HFFc6 (cell line): ENCODE measurements around the gene RTEL1. TPM values are rescaled to one million over a fixed set of nuclear protein-coding genes. Genes with fewer than 3 reads are reported as not detected.

Experiments used
- DNase-seq: peaks from one replicate; pipeline ENCODE4 v3.0.0-alpha.2; 2018
- H3K27ac Mint-ChIP-seq: 2 replicates; pipeline ENCODE4 v1.8.0; 2020; ENCODE audit warnings: mild to moderate bottlenecking, mixed read lengths
- H3K27me3 Mint-ChIP-seq: 2 replicates; pipeline ENCODE4 v1.8.0; 2021; ENCODE audit warnings: mild to moderate bottlenecking, moderate library complexity, mixed read lengths; ENCODE audit not compliant: insufficient read depth
- H3K36me3 Mint-ChIP-seq: 2 replicates; pipeline ENCODE4 v1.8.0; 2021; ENCODE audit warnings: low read depth, mixed read lengths
- H3K4me1 Mint-ChIP-seq: 2 replicates; pipeline ENCODE4 v1.8.0; 2020; ENCODE audit warnings: low read depth, mixed read lengths
- H3K4me3 Mint-ChIP-seq: 2 replicates; pipeline ENCODE4 v1.8.0; 2020; ENCODE audit warnings: mild to moderate bottlenecking, moderate library complexity, mixed read lengths
- H3K9me3 Mint-ChIP-seq: 2 replicates; pipeline ENCODE4 v1.8.0; 2020; ENCODE audit warnings: mild to moderate bottlenecking, mixed read lengths
- total RNA-seq, 6 experiments: library from RNA; stranded (reverse); fragmentation: NEBNext Ultra II Directional; extraction: Animal tissue kit (Norgen Biotek cat#: 25700); gene quantifications; 2 replicates in 1 of 6; 3 replicates in 5 of 6; pipeline ENCODE4 v1.2.3, GENCODE V29; 2021
- TF ChIP-seq, protein P1 (sequence below): fragments of 200-600 bp; sonication (generic); IDR thresholded peaks from 2 replicates; pipeline ENCODE4 v1.5.0; 2021; ENCODE audit warnings: antibody characterized with exemption, mild to moderate bottlenecking

Gene RTEL1
- total RNA-seq, 6 experiments from 2014 or later: 19.0 to 26.8 (median 22.7) TPM

DNA sequence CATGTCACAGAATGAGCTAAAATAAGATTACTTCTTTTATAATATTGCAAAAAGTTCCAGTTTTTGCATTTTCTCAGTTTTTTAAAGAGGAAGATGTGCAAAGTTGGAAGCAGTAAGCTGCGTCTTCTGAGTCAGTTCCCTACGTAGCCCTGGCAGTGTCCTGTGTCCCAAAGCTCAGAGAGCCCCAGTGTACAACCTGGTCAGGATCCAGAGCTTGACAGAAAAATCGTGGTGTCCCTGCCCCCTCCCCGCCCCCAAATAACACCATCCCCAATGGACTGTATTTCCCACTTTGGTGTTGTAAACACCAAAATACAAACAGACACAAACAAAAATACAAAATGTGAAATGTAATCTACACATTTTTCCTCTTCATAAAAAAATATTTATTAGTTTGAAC lies 86.0 kb downstream of the RTEL1 start:
- no peak overlapping the region for H3K4me3 Mint-ChIP-seq
- TF ChIP-seq, protein P1, sequence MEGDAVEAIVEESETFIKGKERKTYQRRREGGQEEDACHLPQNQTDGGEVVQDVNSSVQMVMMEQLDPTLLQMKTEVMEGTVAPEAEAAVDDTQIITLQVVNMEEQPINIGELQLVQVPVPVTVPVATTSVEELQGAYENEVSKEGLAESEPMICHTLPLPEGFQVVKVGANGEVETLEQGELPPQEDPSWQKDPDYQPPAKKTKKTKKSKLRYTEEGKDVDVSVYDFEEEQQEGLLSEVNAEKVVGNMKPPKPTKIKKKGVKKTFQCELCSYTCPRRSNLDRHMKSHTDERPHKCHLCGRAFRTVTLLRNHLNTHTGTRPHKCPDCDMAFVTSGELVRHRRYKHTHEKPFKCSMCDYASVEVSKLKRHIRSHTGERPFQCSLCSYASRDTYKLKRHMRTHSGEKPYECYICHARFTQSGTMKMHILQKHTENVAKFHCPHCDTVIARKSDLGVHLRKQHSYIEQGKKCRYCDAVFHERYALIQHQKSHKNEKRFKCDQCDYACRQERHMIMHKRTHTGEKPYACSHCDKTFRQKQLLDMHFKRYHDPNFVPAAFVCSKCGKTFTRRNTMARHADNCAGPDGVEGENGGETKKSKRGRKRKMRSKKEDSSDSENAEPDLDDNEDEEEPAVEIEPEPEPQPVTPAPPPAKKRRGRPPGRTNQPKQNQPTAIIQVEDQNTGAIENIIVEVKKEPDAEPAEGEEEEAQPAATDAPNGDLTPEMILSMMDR: no peak
- peaks cover 4% of the 10 kb centered on the region; the same call in 1 of the 2 replicates for H3K36me3 Mint-ChIP-seq
- no peaks in the 10 kb centered on the region; the same call in 1 of the 2 replicates for H3K27me3 Mint-ChIP-seq
- no peak overlapping the region for H3K27ac Mint-ChIP-seq
- no peaks in the 10 kb centered on the region for H3K9me3 Mint-ChIP-seq
- no peak for DNase-seq
- H3K4me1 Mint-ChIP-seq: no peaks in the 10 kb centered on the region

DNA sequence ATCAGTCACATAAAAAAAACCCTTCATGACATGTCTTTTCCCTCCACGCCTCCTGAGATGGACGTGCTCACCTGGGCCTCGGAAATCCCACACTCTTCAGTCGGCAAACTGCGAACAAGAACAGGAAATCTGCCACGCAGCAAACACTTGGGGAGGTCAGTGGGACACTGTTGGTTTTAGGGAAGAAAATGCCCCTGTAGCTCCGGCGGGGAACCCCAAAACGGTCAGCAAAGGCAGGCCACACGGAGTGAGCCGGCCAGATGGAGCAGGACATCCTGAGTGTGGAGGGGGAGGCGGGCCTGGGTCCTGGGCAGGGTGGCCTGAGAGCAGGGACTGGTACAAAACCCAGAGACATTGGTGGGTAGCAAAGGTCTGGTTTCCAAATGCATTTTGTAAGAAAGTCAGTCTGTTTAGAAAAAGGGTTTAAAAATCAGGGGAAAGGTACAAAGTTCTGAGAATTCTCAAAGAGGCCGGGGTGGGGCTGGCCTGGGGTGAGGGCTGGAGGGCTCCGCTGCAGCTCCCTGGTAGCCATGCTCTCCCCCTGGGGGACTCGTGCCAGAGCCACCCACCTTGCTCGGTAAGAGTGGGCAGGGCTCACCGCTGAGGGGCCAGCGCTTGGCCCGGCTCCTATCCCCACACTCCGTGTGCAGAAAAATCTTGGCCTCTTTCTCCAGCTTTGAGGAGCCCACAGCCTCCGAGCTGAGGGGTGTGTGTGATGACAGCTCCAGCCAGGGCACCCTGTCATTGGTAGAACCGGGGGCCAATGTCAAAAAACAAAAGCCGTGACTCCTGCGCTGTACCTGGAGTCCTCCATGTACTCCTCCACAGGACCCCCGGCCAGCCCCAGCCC lies 86.7 kb downstream of the RTEL1 start:
- Mint-ChIP-seq H3K36me3 (peaks cover 4% of the 10 kb centered on the region; the same call in 1 of the 2 replicates), H3K27ac (no peak overlapping the region), H3K27me3 (no peaks in the 10 kb centered on the region; the same call in 1 of the 2 replicates), H3K4me1 (no peaks in the 10 kb centered on the region), H3K9me3 (no peaks in the 10 kb centered on the region), H3K4me3 (no peak overlapping the region)
- TF ChIP-seq, protein P1: no peak
- DNase-seq: no peak

DNA sequence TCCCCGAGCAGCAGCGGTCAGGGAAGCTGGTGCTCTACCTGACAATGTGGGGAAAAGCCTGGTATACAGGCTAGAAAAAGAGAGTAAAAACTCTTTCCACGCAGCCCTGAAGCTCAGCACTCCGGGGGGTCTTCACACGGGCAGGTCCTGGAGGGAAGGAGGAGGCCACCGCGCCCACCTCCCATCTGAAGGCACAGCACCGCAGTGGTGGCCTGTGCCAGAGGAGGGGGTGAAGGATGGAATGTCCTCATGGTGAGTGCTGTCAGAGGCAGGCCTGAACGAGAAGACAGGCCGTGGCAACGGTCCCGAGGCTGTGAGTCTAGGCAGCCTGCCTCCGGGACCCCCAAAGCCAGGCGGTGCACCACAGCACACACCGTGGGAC lies 87.3 kb downstream of the RTEL1 start:
- H3K27me3 Mint-ChIP-seq: no peaks in the 10 kb centered on the region; the same call in 1 of the 2 replicates
- H3K36me3 Mint-ChIP-seq: peaks cover 4% of the 10 kb centered on the region; the same call in 1 of the 2 replicates
- no peaks in the 10 kb centered on the region for H3K4me1 Mint-ChIP-seq
- H3K27ac Mint-ChIP-seq: no peak overlapping the region
- TF ChIP-seq, protein P1: no peak
- DNase-seq: no peak
- H3K4me3 Mint-ChIP-seq: no peak overlapping the region
- H3K9me3 Mint-ChIP-seq: no peaks in the 10 kb centered on the region

Other genes with a start within 250 kb of the RTEL1 start
- gene KCNQ2, start 185.7 kb upstream of the RTEL1 start, total RNA-seq: not detected
- gene EEF1A2, start 159.2 kb upstream of the RTEL1 start, total RNA-seq: 1 to 10 TPM; 1.1 to 7.2 (median 1.7) TPM
- gene PPDPF, start 137.5 kb upstream of the RTEL1 start, total RNA-seq: 100 to 1,000 TPM; 388 to 518 (median 443) TPM
- under 1 TPM in 2 of 6 experiments, not detected in 4; 0.07 TPM for gene PTK6, start 120.9 kb upstream of the RTEL1 start, total RNA-seq
- not detected for gene SRMS, start 110.6 kb upstream of the RTEL1 start, total RNA-seq
- not detected for gene FNDC11, start 104.2 kb upstream of the RTEL1 start, total RNA-seq
- 10 to 100 TPM; 14.7 to 20.4 (median 16.5) TPM for gene HELZ2, start 84.1 kb upstream of the RTEL1 start, total RNA-seq
- gene GMEB2, start 31.2 kb upstream of the RTEL1 start, total RNA-seq: 10 to 100 TPM; 10.9 to 12.4 (median 12.0) TPM
- 1 to 10 TPM in 5 of 6 experiments, under 1 TPM in 1; 0.77 to 3.2 (median 1.5) TPM for gene STMN3, start 4.9 kb upstream of the RTEL1 start, total RNA-seq
- gene TNFRSF6B, start 38.3 kb downstream of the RTEL1 start, total RNA-seq: 1 to 10 TPM in 3 of 6 experiments, under 1 TPM in 3; 0.33 to 1.8 (median 1.1) TPM
- gene ARFRP1, start 49.7 kb downstream of the RTEL1 start, total RNA-seq: 10 to 100 TPM; 35.1 to 44.2 (median 37.4) TPM
- 10 to 100 TPM; 18.3 to 22.9 (median 19.6) TPM for gene ZGPAT, start 49.7 kb downstream of the RTEL1 start, total RNA-seq
- 1 to 10 TPM; 3.4 to 6.1 (median 4.6) TPM for gene LIME1, start 78.4 kb downstream of the RTEL1 start, total RNA-seq
- gene SLC2A4RG, start 81.5 kb downstream of the RTEL1 start, total RNA-seq: 100 to 1,000 TPM in 3 of 6 experiments, 10 to 100 TPM in 3; 89.6 to 122 (median 102) TPM
- gene ZBTB46, start 173.0 kb downstream of the RTEL1 start, total RNA-seq: 1 to 10 TPM in 2 of 6 experiments, under 1 TPM in 4; 0.38 to 1.1 (median 0.64) TPM
- gene ABHD16B, start 203.2 kb downstream of the RTEL1 start, total RNA-seq: not detected
- 100 to 1,000 TPM; 161 to 196 (median 169) TPM for gene TPD52L2, start 207.0 kb downstream of the RTEL1 start, total RNA-seq
- gene DNAJC5, start 236.8 kb downstream of the RTEL1 start, total RNA-seq: 10 to 100 TPM; 52.0 to 65.8 (median 56.2) TPM